SK-N-SH treated with all-trans-retinoic acid at 6 μM for 48 hours (cell line): Measurements from ENCODE around the gene LCN12.

Experiments
- ATAC-seq: fragments of 200-7000 bp; cut with Tn5 transposase; 3 replicates; pipeline ENCODE4 v1.9.1; 2020; ENCODE audit warnings: mild to moderate bottlenecking, moderate library complexity
- ARNTL ChIP-seq: fragments of 450-650 bp; formaldehyde crosslinking; IDR thresholded peaks from 2 replicates; pipeline ENCODE4 v1.5.0; 2020; ENCODE audit warnings: low read depth, mild to moderate bottlenecking, moderate library complexity, borderline replicate concordance
- BACH2 ChIP-seq: fragments of 250-450 bp; sonication (Bioruptor Pico); IDR thresholded peaks from 2 replicates; pipeline ENCODE4 v1.9.0; 2021; ENCODE audit warnings: mild to moderate bottlenecking, borderline replicate concordance
- CSDC2 ChIP-seq: fragments of 250-450 bp; sonication (Bioruptor Pico); IDR thresholded peaks from 2 replicates; pipeline ENCODE4 v1.5.0; 2020; ENCODE audit warnings: mild to moderate bottlenecking, moderate library complexity
- CSRNP3 ChIP-seq: fragments of 250-450 bp; sonication (Bioruptor Pico); IDR thresholded peaks from 2 replicates; pipeline ENCODE4 v1.5.1; 2021; ENCODE audit warnings: mild to moderate bottlenecking, moderate library complexity
- ESRRG ChIP-seq: fragments of 250-450 bp; sonication (Bioruptor Pico); IDR thresholded peaks from 2 replicates; pipeline ENCODE4 v1.6.1; 2021; ENCODE audit warnings: mild to moderate bottlenecking
- GLIS3 ChIP-seq: fragments of 250-450 bp; sonication (Bioruptor Pico); IDR thresholded peaks from 2 replicates; pipeline ENCODE4 v1.5.0; 2020; ENCODE audit warnings: mild to moderate bottlenecking, moderate library complexity
- ISL1 ChIP-seq: fragments of 250-450 bp; sonication (Bioruptor Pico); IDR thresholded peaks from 2 replicates; pipeline ENCODE4 v2.1.2; 2022; ENCODE audit warnings: mild to moderate bottlenecking, moderate library complexity
- OSR1 ChIP-seq: fragments of 250-450 bp; sonication (Bioruptor Pico); IDR thresholded peaks from 2 replicates; pipeline ENCODE4 v1.8.0; 2022; ENCODE audit warnings: moderate library complexity, mild to moderate bottlenecking, inconsistent platforms
- RARB ChIP-seq: fragments of 250-450 bp; sonication (Bioruptor Pico); IDR thresholded peaks from 2 replicates; pipeline ENCODE4 v1.8.0; 2021; ENCODE audit warnings: mild to moderate bottlenecking, moderate library complexity
- SNAI2 ChIP-seq: fragments of 250-450 bp; sonication (Bioruptor Pico); IDR thresholded peaks from 2 replicates; pipeline ENCODE4 v1.5.0; 2020; ENCODE audit warnings: mild to moderate bottlenecking, moderate library complexity
- TCF4 ChIP-seq: fragments of 250-450 bp; sonication (Bioruptor Pico); IDR thresholded peaks from 2 replicates; pipeline ENCODE4 v1.8.0; 2021; ENCODE audit warnings: mild to moderate bottlenecking, moderate library complexity, borderline replicate concordance
- TOX ChIP-seq: fragments of 250-450 bp; sonication (Bioruptor Pico); IDR thresholded peaks from 2 replicates; pipeline ENCODE4 v1.8.0; 2021; ENCODE audit warnings: mild to moderate bottlenecking, moderate library complexity, borderline replicate concordance
- ZC3H10 ChIP-seq: fragments of 250-450 bp; sonication (Bioruptor Pico); IDR thresholded peaks from 2 replicates; pipeline ENCODE4 v1.5.1; 2021; ENCODE audit warnings: mild to moderate bottlenecking, moderate library complexity
- ZFP3 ChIP-seq: fragments of 250-450 bp; sonication (Bioruptor Pico); IDR thresholded peaks from 2 replicates; pipeline ENCODE4 v1.5.0; 2020; ENCODE audit warnings: mild to moderate bottlenecking, moderate library complexity
- ZFP30 ChIP-seq: fragments of 450-650 bp; formaldehyde crosslinking; IDR thresholded peaks from 2 replicates; pipeline ENCODE4 v1.5.0; 2022; ENCODE audit warnings: mild to moderate bottlenecking, moderate library complexity
- ZNF565 ChIP-seq: fragments of 450-650 bp; formaldehyde crosslinking; conservative IDR thresholded peaks from 2 replicates; pipeline ENCODE4 v1.5.0; 2020; ENCODE audit warnings: low read depth, mild to moderate bottlenecking, moderate library complexity
- ZNF70 ChIP-seq: fragments of 450-650 bp; formaldehyde crosslinking; IDR thresholded peaks from 2 replicates; pipeline ENCODE4 v1.5.0; 2020; ENCODE audit warnings: mild to moderate bottlenecking, moderate library complexity
- ZNF8 ChIP-seq: fragments of 450-650 bp; formaldehyde crosslinking; IDR thresholded peaks from 2 replicates; pipeline ENCODE4 v1.5.0; 2020; ENCODE audit warnings: mild to moderate bottlenecking, moderate library complexity
- TF ChIP-seq, protein P1 (sequence below): fragments of 250-450 bp; sonication (Bioruptor Pico); IDR thresholded peaks from 2 replicates; pipeline ENCODE4 v1.5.0; 2020; ENCODE audit warnings: mild to moderate bottlenecking, moderate library complexity
- TF ChIP-seq, protein P2 (sequence below): fragments of 250-450 bp; sonication (Bioruptor Pico); IDR thresholded peaks from 2 replicates; pipeline ENCODE4 v1.8.0; 2021; ENCODE audit warnings: low read depth, mild to moderate bottlenecking, moderate library complexity, borderline replicate concordance
- TF ChIP-seq, protein P3 (sequence below): fragments of 250-450 bp; sonication (Bioruptor Pico); IDR thresholded peaks from 2 replicates; pipeline ENCODE4 v1.5.1; 2020; ENCODE audit warnings: low read depth, mild to moderate bottlenecking, moderate library complexity
- TF ChIP-seq, protein P4 (sequence below): fragments of 250-450 bp; sonication (Bioruptor Pico); IDR thresholded peaks from 2 replicates; pipeline ENCODE4 v1.8.0; 2020; ENCODE audit warnings: mild to moderate bottlenecking, moderate library complexity, borderline replicate concordance

Gene LCN12

DNA sequence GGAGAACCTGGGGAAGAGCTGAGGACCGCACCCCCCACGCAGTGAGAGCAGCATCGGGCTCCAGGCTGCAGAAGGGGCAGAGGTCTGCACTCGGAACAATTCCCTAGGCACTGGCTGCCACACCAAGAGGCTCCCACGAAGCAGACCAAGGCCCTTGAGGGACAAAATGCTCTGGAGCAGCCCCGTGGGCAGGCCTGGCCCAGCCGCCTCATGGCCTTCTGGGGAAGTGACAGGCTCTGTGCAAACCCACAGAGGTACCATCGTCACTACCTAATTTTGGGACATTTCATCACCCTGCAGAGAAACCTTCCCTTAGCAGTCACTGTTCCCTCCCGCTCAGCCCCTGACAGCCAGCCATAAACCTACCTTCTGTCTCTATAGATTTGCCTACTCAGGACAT lies 23.5 kb upstream of the LCN12 start:
- ATAC-seq: no peak; the same call in 2 of the 3 replicates
- no peak for TF ChIP-seq OSR1 (CRISPR knock-in tag)
- TF ChIP-seq, protein P1, sequence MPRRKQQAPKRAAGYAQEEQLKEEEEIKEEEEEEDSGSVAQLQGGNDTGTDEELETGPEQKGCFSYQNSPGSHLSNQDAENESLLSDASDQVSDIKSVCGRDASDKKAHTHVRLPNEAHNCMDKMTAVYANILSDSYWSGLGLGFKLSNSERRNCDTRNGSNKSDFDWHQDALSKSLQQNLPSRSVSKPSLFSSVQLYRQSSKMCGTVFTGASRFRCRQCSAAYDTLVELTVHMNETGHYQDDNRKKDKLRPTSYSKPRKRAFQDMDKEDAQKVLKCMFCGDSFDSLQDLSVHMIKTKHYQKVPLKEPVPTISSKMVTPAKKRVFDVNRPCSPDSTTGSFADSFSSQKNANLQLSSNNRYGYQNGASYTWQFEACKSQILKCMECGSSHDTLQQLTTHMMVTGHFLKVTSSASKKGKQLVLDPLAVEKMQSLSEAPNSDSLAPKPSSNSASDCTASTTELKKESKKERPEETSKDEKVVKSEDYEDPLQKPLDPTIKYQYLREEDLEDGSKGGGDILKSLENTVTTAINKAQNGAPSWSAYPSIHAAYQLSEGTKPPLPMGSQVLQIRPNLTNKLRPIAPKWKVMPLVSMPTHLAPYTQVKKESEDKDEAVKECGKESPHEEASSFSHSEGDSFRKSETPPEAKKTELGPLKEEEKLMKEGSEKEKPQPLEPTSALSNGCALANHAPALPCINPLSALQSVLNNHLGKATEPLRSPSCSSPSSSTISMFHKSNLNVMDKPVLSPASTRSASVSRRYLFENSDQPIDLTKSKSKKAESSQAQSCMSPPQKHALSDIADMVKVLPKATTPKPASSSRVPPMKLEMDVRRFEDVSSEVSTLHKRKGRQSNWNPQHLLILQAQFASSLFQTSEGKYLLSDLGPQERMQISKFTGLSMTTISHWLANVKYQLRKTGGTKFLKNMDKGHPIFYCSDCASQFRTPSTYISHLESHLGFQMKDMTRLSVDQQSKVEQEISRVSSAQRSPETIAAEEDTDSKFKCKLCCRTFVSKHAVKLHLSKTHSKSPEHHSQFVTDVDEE: no peak
- no peak for TF ChIP-seq TOX (CRISPR knock-in tag)
- TF ChIP-seq TCF4: no peak
- TF ChIP-seq ISL1 (CRISPR knock-in tag): no peak
- no peak for TF ChIP-seq GLIS3 (CRISPR knock-in tag)
- TF ChIP-seq, protein P2, sequence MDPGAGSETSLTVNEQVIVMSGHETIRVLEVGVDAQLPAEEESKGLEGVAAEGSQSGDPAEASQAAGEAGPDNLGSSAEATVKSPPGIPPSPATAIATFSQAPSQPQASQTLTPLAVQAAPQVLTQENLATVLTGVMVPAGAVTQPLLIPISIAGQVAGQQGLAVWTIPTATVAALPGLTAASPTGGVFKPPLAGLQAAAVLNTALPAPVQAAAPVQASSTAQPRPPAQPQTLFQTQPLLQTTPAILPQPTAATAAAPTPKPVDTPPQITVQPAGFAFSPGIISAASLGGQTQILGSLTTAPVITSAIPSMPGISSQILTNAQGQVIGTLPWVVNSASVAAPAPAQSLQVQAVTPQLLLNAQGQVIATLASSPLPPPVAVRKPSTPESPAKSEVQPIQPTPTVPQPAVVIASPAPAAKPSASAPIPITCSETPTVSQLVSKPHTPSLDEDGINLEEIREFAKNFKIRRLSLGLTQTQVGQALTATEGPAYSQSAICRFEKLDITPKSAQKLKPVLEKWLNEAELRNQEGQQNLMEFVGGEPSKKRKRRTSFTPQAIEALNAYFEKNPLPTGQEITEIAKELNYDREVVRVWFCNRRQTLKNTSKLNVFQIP (CRISPR knock-in tag): no peak
- TF ChIP-seq ZFP3 (CRISPR knock-in tag): no peak

- TF ChIP-seq RARB (CRISPR knock-in tag): no peak
- no peak for TF ChIP-seq ZC3H10 (CRISPR knock-in tag)
- TF ChIP-seq OSR1 (CRISPR knock-in tag): no peak
- no peak for TF ChIP-seq ZFP30 (CRISPR knock-in tag)
- no peak for TF ChIP-seq ZNF8
- TF ChIP-seq BACH2 (CRISPR knock-in tag): no peak
- no peak for TF ChIP-seq ZNF70 (CRISPR knock-in tag)
- no peak for TF ChIP-seq TOX (CRISPR knock-in tag)
- TF ChIP-seq ARNTL: no peak
- TF ChIP-seq SNAI2 (CRISPR knock-in tag): no peak
- TF ChIP-seq ZNF565 (CRISPR knock-in tag): no peak
- no peak for TF ChIP-seq ESRRG (CRISPR knock-in tag)
- TF ChIP-seq, protein P3, sequence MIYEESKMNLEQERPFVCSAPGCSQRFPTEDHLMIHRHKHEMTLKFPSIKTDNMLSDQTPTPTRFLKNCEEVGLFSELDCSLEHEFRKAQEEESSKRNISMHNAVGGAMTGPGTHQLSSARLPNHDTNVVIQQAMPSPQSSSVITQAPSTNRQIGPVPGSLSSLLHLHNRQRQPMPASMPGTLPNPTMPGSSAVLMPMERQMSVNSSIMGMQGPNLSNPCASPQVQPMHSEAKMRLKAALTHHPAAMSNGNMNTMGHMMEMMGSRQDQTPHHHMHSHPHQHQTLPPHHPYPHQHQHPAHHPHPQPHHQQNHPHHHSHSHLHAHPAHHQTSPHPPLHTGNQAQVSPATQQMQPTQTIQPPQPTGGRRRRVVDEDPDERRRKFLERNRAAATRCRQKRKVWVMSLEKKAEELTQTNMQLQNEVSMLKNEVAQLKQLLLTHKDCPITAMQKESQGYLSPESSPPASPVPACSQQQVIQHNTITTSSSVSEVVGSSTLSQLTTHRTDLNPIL (CRISPR knock-in tag): no peak
- no peak for TF ChIP-seq TCF4
- no peak for TF ChIP-seq CSRNP3 (CRISPR knock-in tag)
- TF ChIP-seq, protein P2 (CRISPR knock-in tag): no peak
- no peak for TF ChIP-seq ISL1 (CRISPR knock-in tag)
- TF ChIP-seq ZFP3 (CRISPR knock-in tag): no peak
- no peak for TF ChIP-seq CSDC2 (CRISPR knock-in tag)
- TF ChIP-seq, protein P4, sequence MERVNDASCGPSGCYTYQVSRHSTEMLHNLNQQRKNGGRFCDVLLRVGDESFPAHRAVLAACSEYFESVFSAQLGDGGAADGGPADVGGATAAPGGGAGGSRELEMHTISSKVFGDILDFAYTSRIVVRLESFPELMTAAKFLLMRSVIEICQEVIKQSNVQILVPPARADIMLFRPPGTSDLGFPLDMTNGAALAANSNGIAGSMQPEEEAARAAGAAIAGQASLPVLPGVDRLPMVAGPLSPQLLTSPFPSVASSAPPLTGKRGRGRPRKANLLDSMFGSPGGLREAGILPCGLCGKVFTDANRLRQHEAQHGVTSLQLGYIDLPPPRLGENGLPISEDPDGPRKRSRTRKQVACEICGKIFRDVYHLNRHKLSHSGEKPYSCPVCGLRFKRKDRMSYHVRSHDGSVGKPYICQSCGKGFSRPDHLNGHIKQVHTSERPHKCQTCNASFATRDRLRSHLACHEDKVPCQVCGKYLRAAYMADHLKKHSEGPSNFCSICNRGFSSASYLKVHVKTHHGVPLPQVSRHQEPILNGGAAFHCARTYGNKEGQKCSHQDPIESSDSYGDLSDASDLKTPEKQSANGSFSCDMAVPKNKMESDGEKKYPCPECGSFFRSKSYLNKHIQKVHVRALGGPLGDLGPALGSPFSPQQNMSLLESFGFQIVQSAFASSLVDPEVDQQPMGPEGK (CRISPR knock-in tag): no peak
- no peak for ATAC-seq
Observed at GRCh38 chr9:136930014-136930413, 22.1 kb upstream of the LCN12 start.
